Fibroblast of skin of scalp (primary cell): Measurements from ENCODE around the gene HTT.
A peak's percentile ranks its signal among the peaks of the same experiment; 100 is the strongest.
"Not testable (repeated sequence)": the region's sequence is repeated elsewhere in the genome, so short reads cannot be mapped to it uniquely, and the experiment has no call there.

Source experiments
- DNase-seq: peaks from one replicate; pipeline ENCODE4 v3.0.0-alpha.2; 2013

Gene HTT

GRCh38 chr4:3083732-3084131 lies 9.3 kb downstream of the HTT start:
- no peak for DNase-seq

- DNase-seq, result no peak
Observed at GRCh38 chr4:3085948-3086670, 11.6 kb downstream of the HTT start.

GRCh38 chr4:3087115-3087797 lies 12.8 kb downstream of the HTT start:
- no peak for DNase-seq

GRCh38 chr4:3091464-3091863 lies 17.0 kb downstream of the HTT start:
- no peak for DNase-seq

- DNase-seq, result not testable (repeated sequence)
Observed at GRCh38 chr4:3094701-3095100, 20.2 kb downstream of the HTT start.

- DNase-seq, result no peak
Observed at GRCh38 chr4:3096202-3096601, 21.7 kb downstream of the HTT start.

GRCh38 chr4:3098346-3098745 lies 23.9 kb downstream of the HTT start:
- DNase-seq, result no peak

GRCh38 chr4:3106339-3107186 lies 32.1 kb downstream of the HTT start:
- peak; percentile 89 for DNase-seq

- DNase-seq, result no peak
Observed at GRCh38 chr4:3107271-3107670, 32.8 kb downstream of the HTT start.

- DNase-seq, result no peak
Observed at GRCh38 chr4:3107691-3108121, 33.2 kb downstream of the HTT start.

- no peak for DNase-seq
Observed at GRCh38 chr4:3108211-3108610, 33.7 kb downstream of the HTT start.

GRCh38 chr4:3111461-3111860 lies 37.0 kb downstream of the HTT start:
- DNase-seq, result peak; percentile 25

GRCh38 chr4:3112201-3112600 lies 37.7 kb downstream of the HTT start:
- DNase-seq, result no peak

GRCh38 chr4:3112609-3113469 lies 38.4 kb downstream of the HTT start:
- DNase-seq, result no peak

GRCh38 chr4:3114377-3114776 lies 39.9 kb downstream of the HTT start:
- DNase-seq, result no peak

GRCh38 chr4:3115637-3116270 lies 41.3 kb downstream of the HTT start:
- no peak for DNase-seq

GRCh38 chr4:3116955-3117354 lies 42.5 kb downstream of the HTT start:
- no peak for DNase-seq

- DNase-seq, result no peak
Observed at GRCh38 chr4:3118312-3118711, 43.8 kb downstream of the HTT start.

GRCh38 chr4:3119464-3119863 lies 45.0 kb downstream of the HTT start:
- no peak for DNase-seq

GRCh38 chr4:3121110-3121509 lies 46.6 kb downstream of the HTT start:
- DNase-seq, result no peak

- no peak for DNase-seq
Observed at GRCh38 chr4:3121596-3121995, 47.1 kb downstream of the HTT start.

GRCh38 chr4:3122081-3122563 lies 47.6 kb downstream of the HTT start:
- peak; percentile 16 for DNase-seq
